GM21825 (cell line): ENCODE data around the gene KRT10.
"Not testable (repeated sequence)": the region's sequence is repeated elsewhere in the genome, so short reads cannot be mapped to it uniquely, and the experiment has no call there.

Experiments
- ATAC-seq: cut with Tn5 transposase; IDR thresholded peaks from one replicate; pipeline ENCODE4 v1.9.1; 2021; ENCODE audit warnings: mild to moderate bottlenecking, moderate library complexity; ENCODE audit not compliant: unreplicated experiment

KRT10 gene

GRCh38 chr17:40836020-40836419 lies 13.6 kb upstream of the KRT10 start:
- ATAC-seq, result no peak

GRCh38 chr17:40833882-40834281 lies 11.5 kb upstream of the KRT10 start:
- ATAC-seq, result no peak

- ATAC-seq, result no peak
Observed at GRCh38 chr17:40832840-40833239, 10.4 kb upstream of the KRT10 start.

- ATAC-seq, result no peak
Observed at GRCh38 chr17:40830085-40830776, 7.8 kb upstream of the KRT10 start.

GRCh38 chr17:40828454-40829044 lies 6.1 kb upstream of the KRT10 start:
- no peak for ATAC-seq

- ATAC-seq, result no peak
Observed at GRCh38 chr17:40827746-40828453, 5.5 kb upstream of the KRT10 start.

GRCh38 chr17:40825599-40825998 lies 3.2 kb upstream of the KRT10 start:
- no peak for ATAC-seq

- ATAC-seq, result no peak
Observed at GRCh38 chr17:40824015-40824832, 1.8 kb upstream of the KRT10 start.

- no peak for ATAC-seq
Observed at GRCh38 chr17:40821536-40821935, 878 bp downstream of the KRT10 start.

GRCh38 chr17:40820228-40820838 lies 2.1 kb downstream of the KRT10 start:
- ATAC-seq, result no peak

GRCh38 chr17:40819528-40820125 lies 2.8 kb downstream of the KRT10 start:
- no peak for ATAC-seq

- peak; percentile 72 for ATAC-seq
Observed at GRCh38 chr17:40818733-40819527, 3.5 kb downstream of the KRT10 start.

GRCh38 chr17:40818343-40818732 lies 4.1 kb downstream of the KRT10 start:
- no peak for ATAC-seq

- no peak for ATAC-seq
Observed at GRCh38 chr17:40817103-40817682, 5.2 kb downstream of the KRT10 start.

GRCh38 chr17:40816569-40816968 lies 5.8 kb downstream of the KRT10 start:
- no peak for ATAC-seq

- no peak for ATAC-seq
Observed at GRCh38 chr17:40815381-40815780, 7.0 kb downstream of the KRT10 start.

GRCh38 chr17:40814657-40815056 lies 7.8 kb downstream of the KRT10 start:
- ATAC-seq, result not testable (repeated sequence)

- no peak for ATAC-seq
Observed at GRCh38 chr17:40813804-40814203, 8.6 kb downstream of the KRT10 start.

GRCh38 chr17:40812639-40813038 lies 9.8 kb downstream of the KRT10 start:
- no peak for ATAC-seq
